H9 (cell line): ENCODE data around the gene TLE4. TPM values are rescaled to one million over a fixed set of nuclear protein-coding genes. Genes with fewer than 3 reads are reported as not detected.

Experiments used
- DNase-seq: peaks from one replicate; pipeline ENCODE4 v3.0.0-alpha.2; 2017
- H2AFZ ChIP-seq: one replicate; pipeline ENCODE4 v1.6.1; 2013; ENCODE audit warnings: mild to moderate bottlenecking, low read length, control low read depth, moderate library complexity
- H2AK5ac ChIP-seq: 2 replicates; pipeline ENCODE4 v1.6.1; 2013; ENCODE audit warnings: low read length, control low read depth, mixed read lengths; ENCODE audit not compliant: insufficient read length
- H2BK120ac ChIP-seq: one replicate; pipeline ENCODE4 v1.6.1; 2013; ENCODE audit warnings: low read depth, mild to moderate bottlenecking, low read length, control low read depth, inconsistent platforms; ENCODE audit not compliant: poor library complexity, severe bottlenecking
- H2BK12ac ChIP-seq: 2 replicates; pipeline ENCODE4 v1.6.1; 2013; ENCODE audit warnings: low read length, control low read depth, mixed read lengths, low read depth; ENCODE audit not compliant: insufficient read length
- H2BK15ac ChIP-seq: 2 replicates; pipeline ENCODE4 v1.6.1; 2013; ENCODE audit warnings: low read depth, low read length, control low read depth
- H2BK20ac ChIP-seq: one replicate; pipeline ENCODE4 v1.6.1; 2013; ENCODE audit warnings: low read depth, mild to moderate bottlenecking, low read length, control low read depth, inconsistent platforms; ENCODE audit not compliant: poor library complexity, severe bottlenecking
- H2BK5ac ChIP-seq: 2 replicates; pipeline ENCODE4 v1.6.1; 2013; ENCODE audit warnings: low read length, control low read depth, mixed read lengths; ENCODE audit not compliant: insufficient read length
- H3K14ac ChIP-seq: 2 replicates; pipeline ENCODE4 v1.6.1; 2013; ENCODE audit warnings: low read length, control low read depth; ENCODE audit not compliant: insufficient read depth
- H3K18ac ChIP-seq: 2 replicates; pipeline ENCODE4 v1.6.1; 2013; ENCODE audit warnings: low read depth, mild to moderate bottlenecking, mixed read lengths, low read length, control low read depth; ENCODE audit not compliant: insufficient read length
- H3K23ac ChIP-seq: 2 replicates; pipeline ENCODE4 v1.6.1; 2013; ENCODE audit warnings: low read length, control low read depth, mixed read lengths, low read depth; ENCODE audit not compliant: insufficient read length
- H3K23me2 ChIP-seq: 2 replicates; pipeline ENCODE4 v1.6.1; 2013; ENCODE audit warnings: low read depth, mild to moderate bottlenecking, mixed read lengths, low read length, control low read depth; ENCODE audit not compliant: insufficient read length, poor library complexity, severe bottlenecking
- H3K27ac ChIP-seq: 2 replicates; pipeline ENCODE4 v1.5.1; 2013; ENCODE audit warnings: low read length, control low read depth, mixed read lengths, low read depth; ENCODE audit not compliant: insufficient read length
- H3K27me3 ChIP-seq: 2 replicates; pipeline ENCODE4 v1.6.1; 2013; ENCODE audit warnings: low read length, control low read depth, inconsistent platforms; ENCODE audit not compliant: insufficient read depth
- H3K4ac ChIP-seq: 2 replicates; pipeline ENCODE4 v1.6.1; 2013; ENCODE audit warnings: low read depth, mild to moderate bottlenecking, control low read depth, inconsistent platforms, low read length, moderate library complexity
- H3K4me1 ChIP-seq: 2 replicates; pipeline ENCODE4 v1.6.1; 2013; ENCODE audit warnings: low read length, control low read depth, inconsistent platforms; ENCODE audit not compliant: insufficient read depth
- H3K4me2 ChIP-seq: 2 replicates; pipeline ENCODE4 v1.6.1; 2013; ENCODE audit warnings: low read length, control low read depth, mixed read lengths; ENCODE audit not compliant: insufficient read length, insufficient read depth
- H3K56ac ChIP-seq: 2 replicates; pipeline ENCODE4 v1.6.1; 2013; ENCODE audit warnings: low read depth, mild to moderate bottlenecking, mixed read lengths, low read length, control low read depth; ENCODE audit not compliant: insufficient read length
- H3K79me1 ChIP-seq: 2 replicates; pipeline ENCODE4 v1.6.1; 2013; ENCODE audit warnings: low read depth, mild to moderate bottlenecking, moderate library complexity, low read length, control low read depth, inconsistent platforms; ENCODE audit not compliant: insufficient read depth, poor library complexity, severe bottlenecking
- H3K79me2 ChIP-seq: 2 replicates; pipeline ENCODE4 v1.6.1; 2013; ENCODE audit warnings: low read length, control low read depth, inconsistent platforms; ENCODE audit not compliant: insufficient read depth
- H3K9ac ChIP-seq: 2 replicates; pipeline ENCODE4 v1.6.1; 2013; ENCODE audit warnings: low read length, control low read depth, mixed read lengths; ENCODE audit not compliant: insufficient read length; ENCODE audit errors: extremely low read depth
- H3K9me3 ChIP-seq: one replicate; pipeline ENCODE4 v1.6.1; 2013; ENCODE audit warnings: low read depth, low read length, inconsistent platforms; ENCODE audit not compliant: control insufficient read depth
- H3T11ph ChIP-seq: one replicate; pipeline ENCODE4 v1.6.1; 2013; ENCODE audit warnings: mild to moderate bottlenecking, low read length, control low read depth, inconsistent platforms
- H4K20me1 ChIP-seq: one replicate; pipeline ENCODE4 v1.6.1; 2013; ENCODE audit not compliant: control insufficient read depth, insufficient read length, insufficient read depth
- H4K5ac ChIP-seq: 2 replicates; pipeline ENCODE4 v1.6.1; 2013; ENCODE audit warnings: low read depth, mild to moderate bottlenecking, mixed read lengths, low read length, control low read depth; ENCODE audit not compliant: insufficient read length
- H4K8ac ChIP-seq: replicated peaks from 2 replicates; pipeline ENCODE4 v1.6.1; 2013; ENCODE audit warnings: low read length, control low read depth, mixed read lengths, low read depth; ENCODE audit not compliant: insufficient read length
- H4K91ac ChIP-seq: 2 replicates; pipeline ENCODE4 v1.6.1; 2013; ENCODE audit warnings: low read depth, mild to moderate bottlenecking, moderate library complexity, mixed read lengths, low read length, control low read depth; ENCODE audit not compliant: insufficient read length
- H3K27ac Mint-ChIP-seq, 3 experiments: 2 replicates in 2 of 3; 3 replicates in 1 of 3; pipeline ENCODE4 v1.8.0; 2020 to 2021; ENCODE audit warnings: mixed read lengths in 3 of 3, mild to moderate bottlenecking in 1 of 3, moderate library complexity in 1 of 3
- H3K27me3 Mint-ChIP-seq: 2 replicates; pipeline ENCODE4 v1.8.0; 2021; ENCODE audit warnings: low read depth, mild to moderate bottlenecking, moderate library complexity, mixed read lengths
- H3K36me3 Mint-ChIP-seq, 3 experiments: 2 replicates in 2 of 3; 3 replicates in 1 of 3; pipeline ENCODE4 v1.8.0; 2020 to 2021; ENCODE audit warnings: low read depth in 3 of 3, mixed read lengths in 3 of 3; ENCODE audit not compliant: insufficient read depth in 1 of 3
- H3K4me1 Mint-ChIP-seq, 2 experiments: 2 replicates each; pipeline ENCODE4 v1.8.0; 2020; ENCODE audit warnings: mixed read lengths in 2 of 2
- H3K4me3 Mint-ChIP-seq, 2 experiments: 2 replicates in 1 of 2; 3 replicates in 1 of 2; pipeline ENCODE4 v1.8.0; 2020 to 2021; ENCODE audit warnings: mild to moderate bottlenecking in 2 of 2, mixed read lengths in 2 of 2, moderate library complexity in 1 of 2
- H3K9me3 Mint-ChIP-seq, 2 experiments: 2 replicates in 1 of 2; 3 replicates in 1 of 2; pipeline ENCODE4 v1.8.0; 2020; ENCODE audit warnings: mild to moderate bottlenecking in 2 of 2, mixed read lengths in 2 of 2, moderate library complexity in 1 of 2
- WGBS: extraction: QIAGEN DNeasy Blood & Tissue Kit; methylation state at CpG from one replicate; pipeline ENCODE4 v1.1.7; 2013; ENCODE audit warnings: missing lambda C conversion rate, low lambda C conversion rate, mixed read lengths; ENCODE audit not compliant: insufficient read length; ENCODE audit errors: extremely low coverage; 5-methylcytosine and 5-hydroxymethylcytosine counted together
- total RNA-seq: library from RNA; stranded (reverse); gene quantifications from 2 replicates; pipeline ENCODE4 v1.2.1, GENCODE V29; 2021
- TF ChIP-seq, protein P1 (sequence below): fragments of 200-600 bp; sonication (generic); conservative IDR thresholded peaks from 3 replicates; pipeline ENCODE4 v1.8.0; 2021; ENCODE audit warnings: antibody characterized with exemption, mild to moderate bottlenecking

The TLE4 gene
- total RNA-seq, 1 experiment from 2014 or later: 35.1 TPM

DNA sequence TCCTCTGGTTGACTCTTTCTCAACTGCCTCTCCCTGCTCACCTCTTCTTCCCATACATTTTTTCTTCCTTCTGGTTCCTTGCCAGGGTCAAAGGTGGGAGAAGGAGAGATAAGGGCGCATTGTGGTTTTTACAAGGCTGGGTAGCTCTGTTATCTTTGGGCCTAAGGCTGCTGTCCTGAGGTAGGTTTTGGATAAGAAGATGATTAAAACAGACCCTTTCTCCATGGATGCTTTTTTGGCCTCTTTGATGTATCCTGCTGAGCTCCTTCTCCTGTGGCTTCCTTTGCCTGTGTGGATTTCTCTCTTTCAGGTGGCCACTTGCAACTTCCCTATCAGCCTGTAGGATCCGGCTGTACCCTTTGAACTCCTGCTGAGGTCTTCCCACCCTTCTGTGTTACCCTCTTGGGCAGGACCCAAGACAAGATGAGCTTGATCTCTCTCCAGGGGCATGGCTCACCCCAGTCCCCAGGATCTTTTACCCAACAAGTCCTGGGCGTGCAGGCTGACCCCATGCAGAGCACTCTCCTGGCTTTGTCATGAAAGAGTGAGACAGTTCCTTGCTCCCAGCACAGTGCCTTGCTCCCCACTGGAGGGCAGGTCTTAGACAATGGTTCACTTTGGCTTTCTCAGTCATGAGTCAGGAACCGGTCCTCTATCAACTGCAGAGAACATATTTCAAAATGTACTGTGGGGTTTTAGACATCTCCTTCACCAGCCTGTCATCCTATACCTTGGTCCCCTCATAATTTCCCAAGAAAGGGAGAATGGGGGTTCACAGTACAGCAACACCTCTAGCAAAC, 197.9 kb downstream of the TLE4 start:
- no peak for DNase-seq
- Histone ChIP-seq H3K23ac (no peak overlapping the region), H3K18ac (no peak overlapping the region), H2BK20ac (no peak overlapping the region), H2AFZ (no peak overlapping the region), H2AK5ac (no peak overlapping the region), H2BK12ac (no peak overlapping the region), H3K9ac (no peak overlapping the region), H3K14ac (no peak overlapping the region), H2BK15ac (no peak overlapping the region), H3K79me1 (no peaks in the 10 kb centered on the region), H4K5ac (no peak overlapping the region), H3K4me1 (no peaks in the 10 kb centered on the region), H3T11ph (no peak overlapping the region), H3K27ac (no peak overlapping the region), H3K9me3 (no peaks in the 10 kb centered on the region), H3K27me3 (no peaks in the 10 kb centered on the region), H2BK120ac (no peak overlapping the region), H3K56ac (no peak overlapping the region), H3K4me2 (no peak overlapping the region), H4K91ac (no peak overlapping the region), H4K8ac (no peak overlapping the region), H3K79me2 (no peaks in the 10 kb centered on the region), H3K23me2 (no peaks in the 10 kb centered on the region), H2BK5ac (no peak overlapping the region), H3K4ac (no peak overlapping the region), H4K20me1 (no peaks in the 10 kb centered on the region)
- H3K36me3 Mint-ChIP-seq: no peaks in the 10 kb centered on the region
- peaks cover 0 to 4% of the 10 kb centered on the region in 2 experiments; a peak in 2 of 4 replicates for H3K4me1 Mint-ChIP-seq
- H3K27me3 Mint-ChIP-seq: no peaks in the 10 kb centered on the region
- no peaks in the 10 kb centered on the region for H3K9me3 Mint-ChIP-seq
- WGBS: no CpG with 5 or more reads among the region's 4 CpGs
- TF ChIP-seq, protein P1, sequence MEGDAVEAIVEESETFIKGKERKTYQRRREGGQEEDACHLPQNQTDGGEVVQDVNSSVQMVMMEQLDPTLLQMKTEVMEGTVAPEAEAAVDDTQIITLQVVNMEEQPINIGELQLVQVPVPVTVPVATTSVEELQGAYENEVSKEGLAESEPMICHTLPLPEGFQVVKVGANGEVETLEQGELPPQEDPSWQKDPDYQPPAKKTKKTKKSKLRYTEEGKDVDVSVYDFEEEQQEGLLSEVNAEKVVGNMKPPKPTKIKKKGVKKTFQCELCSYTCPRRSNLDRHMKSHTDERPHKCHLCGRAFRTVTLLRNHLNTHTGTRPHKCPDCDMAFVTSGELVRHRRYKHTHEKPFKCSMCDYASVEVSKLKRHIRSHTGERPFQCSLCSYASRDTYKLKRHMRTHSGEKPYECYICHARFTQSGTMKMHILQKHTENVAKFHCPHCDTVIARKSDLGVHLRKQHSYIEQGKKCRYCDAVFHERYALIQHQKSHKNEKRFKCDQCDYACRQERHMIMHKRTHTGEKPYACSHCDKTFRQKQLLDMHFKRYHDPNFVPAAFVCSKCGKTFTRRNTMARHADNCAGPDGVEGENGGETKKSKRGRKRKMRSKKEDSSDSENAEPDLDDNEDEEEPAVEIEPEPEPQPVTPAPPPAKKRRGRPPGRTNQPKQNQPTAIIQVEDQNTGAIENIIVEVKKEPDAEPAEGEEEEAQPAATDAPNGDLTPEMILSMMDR: no peak
- no peak overlapping the region for H3K4me3 Mint-ChIP-seq
- H3K27ac Mint-ChIP-seq: no peak overlapping the region
